ENCODE results near the gene ACAP1.
"Not testable (repeated sequence)": the region's sequence is repeated elsewhere in the genome, so short reads cannot be mapped to it uniquely, and the experiment has no call there.

Gene ACAP1

DNA sequence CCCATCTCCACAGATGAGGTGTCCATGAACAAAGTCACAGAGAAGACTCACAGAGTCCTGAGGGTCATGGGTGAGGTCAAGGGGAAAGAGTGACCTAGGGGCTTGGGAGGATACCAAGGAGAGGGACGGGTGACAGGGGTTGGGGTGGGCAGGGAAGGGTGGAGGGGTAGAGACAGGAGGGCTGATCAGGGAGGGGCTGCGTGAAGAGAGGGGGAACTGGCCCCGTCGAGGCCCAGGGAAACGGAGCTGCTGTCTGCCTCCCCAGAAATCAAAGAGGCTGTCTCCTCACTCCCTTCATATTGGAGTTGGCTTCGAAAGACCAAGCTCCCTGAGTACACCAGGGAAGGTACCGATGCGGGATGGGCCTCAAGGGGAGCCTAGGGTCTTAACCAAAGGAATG is 19.2 kb downstream of the ACAP1 start:
- DNase-seq = no peak

DNA sequence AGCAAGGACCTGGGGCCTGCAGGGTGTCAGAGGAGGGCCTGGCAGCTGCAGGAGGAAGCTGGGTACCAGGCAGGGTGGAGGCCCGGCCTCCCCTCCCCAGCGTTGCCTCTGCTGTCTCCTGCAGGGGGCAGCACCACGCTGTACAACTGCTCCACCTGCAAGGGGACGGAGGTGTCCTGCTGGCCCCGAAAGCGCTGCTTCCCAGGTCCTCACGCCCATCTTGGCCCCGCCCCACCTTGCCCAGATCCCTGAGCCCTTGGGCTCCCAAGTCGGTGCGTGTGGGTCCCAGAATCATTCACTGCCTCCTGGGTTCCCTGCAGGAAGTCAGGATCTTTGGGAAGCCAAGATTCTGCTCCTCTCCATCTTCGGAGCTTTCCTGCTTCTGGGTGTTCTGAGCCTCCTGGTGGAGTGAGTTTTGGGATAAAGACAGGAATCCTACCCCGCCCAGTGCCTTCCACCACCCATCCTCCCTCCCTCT is 19.8 kb downstream of the ACAP1 start:
- DNase-seq = peak; percentile 48

GRCh38 chr17:7356756-7357155 is 20.4 kb downstream of the ACAP1 start:
- no peak for DNase-seq

DNA sequence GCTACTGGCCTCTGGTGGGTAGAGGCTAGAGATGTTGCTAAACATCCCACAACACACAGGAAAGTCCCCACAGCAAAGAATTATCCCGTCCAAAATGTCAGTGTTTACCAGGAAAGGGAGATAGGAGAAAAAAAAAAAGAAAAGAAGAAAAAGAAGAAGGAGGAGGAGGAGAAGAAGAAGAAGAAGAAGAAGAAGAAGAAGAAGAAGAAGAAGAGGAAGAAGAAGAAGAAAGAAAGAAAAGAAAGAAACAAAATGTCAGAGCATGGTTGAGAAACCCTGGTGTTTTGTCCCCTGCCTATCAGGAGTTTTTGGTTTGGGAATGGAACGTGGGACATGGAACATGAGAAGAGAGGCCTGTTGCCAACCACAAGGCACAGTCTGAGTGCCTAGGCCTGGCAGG is 21.1 kb downstream of the ACAP1 start:
- DNase-seq = no peak

- DNase-seq = no peak
Observed at GRCh38 chr17:7361906-7362305, 25.6 kb downstream of the ACAP1 start.

- DNase-seq = no peak
Observed at GRCh38 chr17:7363311-7363710, 27.0 kb downstream of the ACAP1 start.

DNA sequence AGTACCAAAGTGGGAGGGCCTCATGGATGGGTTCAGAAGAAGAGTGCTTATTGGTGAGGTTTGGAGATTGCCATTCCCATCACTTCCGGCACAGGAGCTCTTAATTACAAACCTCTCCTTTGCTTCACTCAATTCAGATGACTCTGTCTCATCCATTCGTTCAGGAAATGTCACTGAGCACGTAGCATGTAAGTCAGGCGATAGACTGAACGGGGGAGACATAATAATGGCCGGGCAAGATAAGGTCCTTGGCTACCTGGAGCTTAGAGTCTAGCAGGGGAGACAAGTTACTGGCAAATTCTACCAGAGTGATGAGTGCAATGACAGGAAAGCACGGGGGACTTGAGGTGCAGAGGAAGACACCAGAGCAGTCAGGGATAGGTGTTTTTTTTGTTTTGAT is 29.6 kb downstream of the ACAP1 start:
- not testable (repeated sequence) for DNase-seq

GRCh38 chr17:7367083-7367482 is 30.8 kb downstream of the ACAP1 start:
- DNase-seq = no peak

DNA sequence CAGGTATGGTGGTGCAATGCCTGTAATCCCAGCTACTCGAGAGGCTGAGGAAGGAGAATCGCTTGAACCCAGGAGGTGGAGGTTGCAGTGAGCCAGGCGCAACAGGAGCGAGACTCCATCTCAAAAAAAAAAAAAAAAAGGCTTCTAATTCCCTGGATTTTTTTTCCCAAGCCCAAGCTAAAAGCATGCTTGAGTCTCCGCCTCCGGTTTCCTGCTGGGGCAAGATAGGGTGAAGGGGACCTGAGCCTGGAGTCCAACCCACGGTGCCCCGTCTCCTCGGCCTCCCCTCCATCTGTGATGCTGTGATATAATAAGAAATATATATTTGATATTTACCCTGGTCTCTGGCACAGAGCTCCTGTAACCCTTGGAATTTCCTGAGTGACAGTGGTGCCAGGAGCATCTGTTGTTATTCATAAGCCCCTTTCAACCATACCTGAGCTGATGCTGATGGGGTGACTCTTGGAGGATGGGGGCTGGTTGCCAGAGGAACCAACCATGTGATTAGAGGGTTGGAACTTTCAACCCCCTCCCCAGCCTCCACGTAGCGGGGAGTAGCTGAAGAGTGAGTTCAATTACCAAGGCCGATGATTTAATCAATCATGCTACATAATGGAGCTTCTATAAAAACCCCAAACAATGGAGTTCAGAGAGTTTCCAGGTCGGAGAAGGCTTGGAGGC is 31.7 kb downstream of the ACAP1 start:
- DNase-seq = no peak

GRCh38 chr17:7368599-7368994 is 32.3 kb downstream of the ACAP1 start:
- DNase-seq = not testable (repeated sequence)

GRCh38 chr17:7369825-7370224 is 33.5 kb downstream of the ACAP1 start:
- no peak for DNase-seq

DNA sequence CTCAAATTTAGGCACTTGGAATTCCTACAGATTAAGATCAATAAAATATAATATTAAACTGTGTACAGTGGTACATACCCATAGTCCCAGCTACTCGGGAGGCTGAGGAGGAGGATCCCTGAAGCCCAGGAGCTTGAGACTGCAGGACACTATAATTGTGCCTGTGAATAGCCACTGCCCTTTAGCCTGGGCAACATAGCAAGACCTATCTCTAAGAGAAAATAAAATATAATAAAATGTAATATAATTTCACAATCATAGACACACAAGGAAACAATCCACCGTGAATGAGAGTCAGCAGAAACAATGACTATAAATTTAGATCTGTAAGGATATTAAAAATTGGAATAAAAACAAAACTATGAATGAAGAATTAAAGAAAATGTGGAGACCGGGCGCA is 34.5 kb downstream of the ACAP1 start:
- DNase-seq = no peak

DNA sequence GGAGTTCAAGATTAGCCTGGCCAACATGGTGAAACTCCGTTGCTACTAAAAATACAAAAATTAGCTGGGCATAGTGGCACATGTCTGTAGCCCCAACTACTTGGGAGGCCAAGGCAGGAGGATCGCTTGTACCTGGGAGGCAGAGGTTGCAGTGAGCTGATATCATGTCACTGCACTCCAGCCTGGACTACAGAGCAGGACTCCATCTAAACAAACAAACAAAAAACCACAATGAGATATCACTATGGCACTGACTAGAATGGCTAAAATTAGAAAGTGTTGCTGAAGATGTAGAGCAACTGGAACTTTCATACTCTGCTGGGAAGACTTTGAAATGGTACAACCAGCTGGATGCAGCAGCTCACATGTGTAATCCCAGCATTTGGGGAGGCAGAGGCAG is 38.0 kb downstream of the ACAP1 start:
- DNase-seq = no peak

DNA sequence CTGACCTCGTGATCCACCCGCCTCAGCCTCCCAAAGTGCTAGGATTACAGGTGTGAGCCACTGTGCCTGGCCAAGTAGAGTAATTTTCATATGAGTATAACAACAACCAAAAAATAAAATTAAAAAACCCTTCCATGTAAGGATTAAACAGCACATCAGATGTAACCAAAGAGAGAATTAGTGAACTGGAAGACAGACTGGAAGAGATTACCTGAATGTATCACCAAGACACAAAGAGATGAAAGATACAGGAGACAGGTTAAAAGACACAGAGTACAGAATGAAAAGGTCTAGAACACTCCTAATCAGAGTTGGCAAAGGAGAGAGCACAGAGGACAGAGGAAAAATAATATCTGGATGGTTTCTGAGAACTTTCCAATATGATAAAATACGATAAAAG is 42.8 kb downstream of the ACAP1 start:
- no peak for DNase-seq

DNA sequence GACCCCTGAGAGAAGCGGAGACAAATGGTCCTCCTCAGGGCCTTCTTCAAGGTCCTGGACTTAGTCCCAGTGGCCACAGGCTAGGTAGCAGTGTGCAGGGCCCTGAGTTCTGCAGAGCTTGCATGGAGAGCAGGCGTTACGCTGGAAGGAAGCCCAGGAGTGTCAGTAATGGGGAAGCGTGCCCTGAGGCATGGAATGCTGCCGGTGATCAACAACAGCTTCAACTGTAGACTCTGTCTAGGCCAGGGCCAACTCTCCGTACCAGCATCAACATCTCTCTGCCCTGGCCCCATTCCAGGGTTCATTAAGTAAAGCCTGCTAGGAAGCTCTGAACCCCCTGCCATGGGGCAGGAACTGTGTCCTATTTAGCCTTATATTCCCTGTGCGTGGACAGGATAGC is 44.0 kb downstream of the ACAP1 start:
- no peak for DNase-seq

DNA sequence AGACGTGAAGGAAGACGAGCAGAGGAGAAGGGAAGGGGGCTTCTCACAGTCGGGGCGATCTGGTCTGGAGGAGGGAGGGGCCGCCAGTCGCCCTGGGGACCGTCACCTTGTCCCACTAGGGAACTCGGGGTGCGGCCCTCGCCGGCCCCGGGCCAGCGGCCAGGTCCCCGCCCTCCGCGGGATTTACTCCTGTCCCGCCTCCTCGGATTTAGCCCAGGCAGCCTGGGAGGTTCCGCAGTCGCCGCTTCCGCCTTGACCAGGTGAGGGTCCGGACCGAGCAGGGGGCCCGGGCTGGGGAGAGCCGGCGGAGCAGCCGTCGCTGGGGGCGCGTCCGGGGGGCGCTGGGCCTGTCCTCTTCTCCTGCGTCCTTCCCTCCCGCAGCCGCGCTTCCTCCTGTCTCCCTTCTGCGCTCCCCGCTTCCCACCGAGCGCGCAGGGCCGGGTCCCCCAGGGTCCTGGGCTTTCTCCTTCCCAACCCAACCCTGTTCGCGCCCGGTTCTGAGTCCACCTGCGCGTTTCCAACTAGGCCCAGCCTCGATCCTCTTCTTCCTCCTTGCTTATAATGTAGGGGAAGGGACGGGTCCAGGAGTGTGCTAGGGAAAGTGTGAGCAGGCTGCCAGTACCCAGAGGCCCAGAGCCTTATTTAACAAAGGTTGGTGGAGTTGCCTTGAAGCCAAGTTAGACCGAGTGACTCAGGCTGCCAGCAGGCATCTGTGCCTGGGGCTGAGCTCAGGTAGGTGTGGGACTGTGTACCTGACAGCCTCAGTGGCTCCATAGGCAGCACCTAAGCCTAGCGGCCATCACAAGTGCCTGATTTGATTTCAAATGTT is 44.7 kb downstream of the ACAP1 start, which contains the start of gene TNK1:
TSS of gene TNK1 (plus strand) at position 235 of the 829 bp plus-strand sequence. CDS start 1,838 bp downstream, outside the sequence.
- DNase-seq = no peak

GRCh38 chr17:7382901-7383300 is 46.6 kb downstream of the ACAP1 start:
- DNase-seq = no peak

DNA sequence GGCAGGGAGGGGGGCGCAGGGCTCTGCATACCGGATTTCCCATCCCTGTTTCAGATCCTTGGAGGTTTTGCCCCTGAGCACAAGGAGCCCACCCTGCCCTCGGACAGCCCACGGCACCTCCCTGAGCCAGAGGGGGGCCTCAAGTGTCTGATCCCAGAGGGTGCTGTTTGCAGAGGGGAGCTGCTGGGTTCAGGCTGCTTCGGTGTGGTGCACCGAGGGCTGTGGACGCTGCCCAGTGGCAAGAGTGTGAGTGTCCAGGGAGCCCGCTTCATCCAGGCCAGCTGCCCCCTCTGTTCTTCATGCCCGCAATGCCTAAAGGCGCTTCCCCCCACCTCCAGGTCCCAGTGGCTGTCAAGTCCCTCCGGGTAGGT is 47.0 kb downstream of the ACAP1 start:
- DNase-seq = no peak

DNA sequence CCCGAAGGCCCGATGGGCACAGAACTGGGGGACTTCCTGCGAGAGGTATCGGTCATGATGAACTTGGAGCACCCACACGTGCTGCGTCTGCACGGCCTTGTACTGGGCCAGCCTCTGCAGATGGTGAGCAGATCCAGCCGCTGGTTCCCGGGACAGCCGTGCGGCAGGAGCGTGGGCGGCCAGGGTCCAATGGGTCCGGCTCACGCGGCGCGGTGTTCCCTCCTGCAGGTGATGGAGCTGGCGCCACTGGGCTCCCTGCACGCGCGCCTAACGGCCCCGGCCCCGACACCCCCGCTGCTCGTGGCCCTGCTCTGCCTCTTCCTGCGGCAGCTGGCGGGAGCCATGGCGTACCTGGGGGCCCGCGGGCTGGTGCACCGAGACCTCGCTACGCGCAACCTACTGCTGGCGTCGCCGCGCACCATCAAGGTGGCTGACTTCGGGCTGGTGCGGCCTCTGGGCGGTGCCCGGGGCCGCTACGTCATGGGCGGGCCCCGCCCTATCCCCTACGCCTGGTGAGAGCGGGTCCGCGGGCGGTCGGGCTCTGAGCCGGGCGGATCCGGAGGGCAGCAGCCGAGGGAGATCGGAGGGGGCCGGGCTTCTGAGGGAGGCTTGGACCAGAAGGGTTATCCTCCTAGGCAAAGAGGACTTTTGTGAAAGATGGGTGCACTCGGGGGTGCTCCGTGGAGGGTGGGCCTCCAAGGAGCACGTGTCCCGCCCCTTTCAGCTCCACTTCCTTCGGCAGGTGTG is 47.6 kb downstream of the ACAP1 start:
- no peak for DNase-seq

GRCh38 chr17:7384489-7385081 is 48.3 kb downstream of the ACAP1 start:
- DNase-seq = no peak

DNA sequence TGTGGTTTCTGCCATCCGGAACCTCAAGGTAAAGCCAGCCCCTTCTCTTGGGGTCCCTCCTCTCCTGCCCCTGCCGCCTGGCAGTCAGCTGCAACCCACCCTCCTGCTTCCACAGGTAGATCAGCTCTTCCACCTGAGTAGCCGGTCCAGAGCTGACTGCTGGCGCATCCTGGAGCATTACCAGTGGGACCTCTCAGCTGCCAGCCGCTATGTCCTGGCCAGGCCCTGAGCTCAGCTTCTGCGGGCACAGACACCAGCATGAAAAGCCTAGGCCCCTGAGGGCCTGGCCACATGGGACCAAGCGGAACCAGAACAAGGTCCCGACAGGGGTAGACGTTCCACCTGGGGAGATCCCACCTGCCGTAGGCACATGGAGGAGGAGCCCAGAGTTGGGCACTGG is 52.5 kb downstream of the ACAP1 start:
- DNase-seq = no peak

DNA sequence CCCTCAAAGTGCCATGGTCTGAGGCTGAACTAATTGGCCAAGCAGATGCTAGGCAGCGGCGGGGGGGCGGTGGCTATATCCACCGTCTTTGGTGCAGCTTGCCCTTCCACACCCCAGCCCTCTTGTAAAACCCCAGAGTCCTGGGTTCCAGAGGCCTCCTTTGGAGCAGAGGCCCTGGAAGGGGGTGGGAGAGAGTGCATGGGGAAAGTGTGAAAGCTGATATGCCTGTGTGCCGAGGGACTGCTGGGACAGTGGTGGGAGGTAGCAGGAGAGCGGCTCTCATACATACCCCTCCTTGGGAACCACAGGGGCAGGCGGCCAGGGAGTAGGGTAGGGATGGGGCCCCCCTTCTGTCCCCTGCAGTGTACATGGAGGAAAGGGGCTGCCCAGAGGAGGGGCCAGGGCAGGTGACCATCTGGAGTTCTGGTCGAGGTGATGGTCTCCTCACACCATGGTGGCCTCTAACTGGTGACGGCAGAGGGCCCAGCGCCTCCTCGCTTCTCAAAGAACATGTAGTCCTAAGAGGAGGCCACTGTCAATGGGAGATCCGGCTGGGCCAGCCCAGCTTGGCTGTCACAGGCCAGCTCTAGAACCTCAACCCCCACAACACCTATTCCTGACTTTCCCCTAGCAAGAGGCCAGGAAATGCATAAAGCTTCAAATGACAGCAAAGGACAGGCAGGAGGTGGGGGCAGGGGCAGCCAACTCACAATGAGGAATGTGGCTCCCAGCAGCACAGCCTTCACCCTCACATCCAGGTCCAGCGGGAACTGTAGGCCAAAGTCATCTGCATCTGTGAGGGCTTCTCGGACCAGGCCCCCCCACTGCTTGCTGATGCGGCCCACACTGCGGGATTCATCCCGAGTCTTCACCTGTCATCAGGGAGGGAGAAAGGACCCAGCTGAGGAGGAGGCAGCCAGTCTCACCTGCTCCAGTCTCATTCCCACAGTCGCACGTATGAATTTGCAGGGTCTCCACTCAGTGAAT is 53.9 kb downstream of the ACAP1 start:
- DNase-seq = no peak
